Raji (cell line): ENCODE data around the gene SLC13A1.

ENCODE experiments used
- POLR2A ChIP-seq: IDR thresholded peaks from 2 replicates; pipeline ENCODE4 v1.6.1; 2011; ENCODE audit warnings: low read depth, low read length, control low read depth; ENCODE audit not compliant: insufficient read depth

Gene SLC13A1

GRCh38 chr7:123199883-123200282 is at the start of gene SLC13A1:
Gene SLC13A1 (minus strand): TSS chr7:123199969. CDS start chr7:123199946, 23 bp downstream.
- no peak for TF ChIP-seq POLR2A

GRCh38 chr7:123244768-123245167 is 45.0 kb upstream of the SLC13A1 start:
- no peak for TF ChIP-seq POLR2A

GRCh38 chr7:123242467-123243092 is 42.8 kb upstream of the SLC13A1 start:
- TF ChIP-seq POLR2A: no peak

GRCh38 chr7:123241809-123242208 is 42.0 kb upstream of the SLC13A1 start:
- TF ChIP-seq POLR2A: no peak

GRCh38 chr7:123231021-123232000 is 31.5 kb upstream of the SLC13A1 start:
- TF ChIP-seq POLR2A: no peak

GRCh38 chr7:123230603-123231002 is 30.8 kb upstream of the SLC13A1 start:
- no peak for TF ChIP-seq POLR2A

GRCh38 chr7:123230147-123230546 is 30.4 kb upstream of the SLC13A1 start:
- no peak for TF ChIP-seq POLR2A

- TF ChIP-seq POLR2A: no peak
Observed at GRCh38 chr7:123229426-123229825, 29.7 kb upstream of the SLC13A1 start.

GRCh38 chr7:123220396-123220795 is 20.6 kb upstream of the SLC13A1 start:
- TF ChIP-seq POLR2A: no peak

- no peak for TF ChIP-seq POLR2A
Observed at GRCh38 chr7:123218866-123219265, 19.1 kb upstream of the SLC13A1 start.

GRCh38 chr7:123216825-123217224 is 17.1 kb upstream of the SLC13A1 start:
- no peak for TF ChIP-seq POLR2A

GRCh38 chr7:123215350-123215749 is 15.6 kb upstream of the SLC13A1 start:
- no peak for TF ChIP-seq POLR2A

GRCh38 chr7:123211545-123211944 is 11.8 kb upstream of the SLC13A1 start:
- no peak for TF ChIP-seq POLR2A

- TF ChIP-seq POLR2A: no peak
Observed at GRCh38 chr7:123210986-123211385, 11.2 kb upstream of the SLC13A1 start.

- no peak for TF ChIP-seq POLR2A
Observed at GRCh38 chr7:123209786-123210185, 10.0 kb upstream of the SLC13A1 start.

GRCh38 chr7:123208793-123209192 is 9.0 kb upstream of the SLC13A1 start:
- TF ChIP-seq POLR2A: no peak
